Measurements from ENCODE around the gene MROH8. TPM values are rescaled to one million over a fixed set of nuclear protein-coding genes. Genes with fewer than 3 reads are reported as not detected.

Gene MROH8
- total RNA-seq, 1 donor from 2014 or later = 1.3 TPM

Other genes starting within 250 kb of the MROH8 start
- 55.0 and 59.9 TPM in 2 replicates for gene SAMHD1, start 227.8 kb downstream of the MROH8 start, total RNA-seq
- 49.2 and 53.7 TPM in 2 replicates for gene RBL1, start 83.6 kb downstream of the MROH8 start, total RNA-seq
- gene RPN2, start 218 bp downstream of the MROH8 start, total RNA-seq = 223 and 234 TPM in 2 replicates
- gene GHRH, start 82.3 kb upstream of the MROH8 start, total RNA-seq = not detected in 2 replicates
- gene MANBAL, start 110.1 kb upstream of the MROH8 start, total RNA-seq = 14.6 and 16.4 TPM in 2 replicates
- gene SRC, start 166.6 kb upstream of the MROH8 start, total RNA-seq = 6.2 and 6.4 TPM in 2 replicates